Dermis blood vessel endothelial cell (primary cell): ENCODE measurements around the gene AEBP2. TPM values are rescaled to one million over a fixed set of nuclear protein-coding genes. Genes with fewer than 3 reads are reported as not detected.
"Not testable (repeated sequence)": the region's sequence is repeated elsewhere in the genome, so short reads cannot be mapped to it uniquely, and the experiment has no call there.

ENCODE experiments used
- DNase-seq: peaks from one replicate; pipeline ENCODE4 v3.0.0; 2010
- total RNA-seq: library from RNA; depleted of rRNA; stranded (reverse); fragments of >200 nt; gene quantifications from 2 replicates; pipeline ENCODE4 v1.2.3, GENCODE V29; 2014

Gene AEBP2
- total RNA-seq, 1 donor from 2014 or later: 38.5 TPM

- no peak for DNase-seq
These were observed 16.9 kb downstream of the AEBP2 start for GRCh38 chr12:19456176-19456575.

DNA sequence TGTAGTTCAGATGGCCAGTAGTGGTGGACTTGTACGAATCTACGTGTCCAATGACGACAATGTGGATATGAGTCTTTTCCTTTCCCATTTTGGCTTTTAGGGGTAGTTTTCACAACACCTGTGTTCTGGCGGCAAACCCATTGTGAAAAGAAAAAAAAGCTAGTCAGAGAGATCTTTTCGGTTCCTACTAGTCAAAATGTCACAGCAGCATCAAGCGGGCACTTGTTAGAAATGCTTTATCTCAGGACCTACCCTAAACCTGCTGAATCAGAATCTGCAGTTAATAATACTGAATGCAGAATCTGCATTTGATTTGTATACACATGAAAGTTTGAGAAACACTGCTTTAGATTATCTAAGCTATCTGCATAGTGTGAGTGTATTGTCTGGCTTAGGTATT is 18.3 kb downstream of the AEBP2 start:
- DNase-seq: no peak

DNA sequence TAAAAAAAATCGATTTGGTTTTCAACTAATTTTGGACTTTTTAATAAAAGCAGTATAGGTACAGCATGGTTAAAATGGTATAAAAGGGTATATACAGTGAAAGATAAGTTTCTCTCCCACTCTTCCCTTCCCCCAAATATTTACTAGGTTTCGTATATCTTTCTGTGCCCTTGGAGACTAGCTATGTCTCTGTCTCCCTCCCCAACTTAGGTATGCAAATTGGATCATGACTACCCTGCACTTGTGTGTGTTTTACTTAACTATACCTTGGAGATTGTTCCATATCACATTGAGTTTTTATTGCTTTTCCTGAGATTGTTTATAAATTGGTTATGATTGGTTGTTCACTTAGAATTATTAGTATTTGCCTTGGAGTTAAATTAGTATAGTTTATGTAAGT is 19.4 kb downstream of the AEBP2 start:
- DNase-seq: no peak

- DNase-seq: no peak
These were observed 22.7 kb downstream of the AEBP2 start for GRCh38 chr12:19461999-19462398.

- DNase-seq: peak; percentile 53
These were observed 23.1 kb downstream of the AEBP2 start for GRCh38 chr12:19462406-19462805.

DNA sequence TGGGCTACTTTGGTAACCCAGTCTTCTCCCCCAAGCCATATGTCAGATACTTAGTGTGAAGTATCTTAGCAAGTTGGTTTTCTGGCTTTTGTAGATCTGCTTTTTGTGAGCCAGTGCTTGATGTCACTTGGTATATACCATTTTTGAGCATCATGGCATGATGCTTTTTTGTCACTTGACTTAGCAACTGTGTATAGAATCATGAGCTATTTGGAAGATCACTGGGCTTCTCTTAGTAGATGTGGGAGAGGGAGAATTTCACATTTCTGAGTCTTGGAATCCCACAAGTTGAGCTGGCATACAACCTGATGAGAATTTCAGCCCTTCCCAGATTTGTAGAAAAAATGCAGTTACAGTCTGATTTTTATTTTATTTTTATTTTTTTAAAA is 24.9 kb downstream of the AEBP2 start:
- DNase-seq: no peak

GRCh38 chr12:19465711-19466110 is 26.4 kb downstream of the AEBP2 start:
- DNase-seq: no peak

DNA sequence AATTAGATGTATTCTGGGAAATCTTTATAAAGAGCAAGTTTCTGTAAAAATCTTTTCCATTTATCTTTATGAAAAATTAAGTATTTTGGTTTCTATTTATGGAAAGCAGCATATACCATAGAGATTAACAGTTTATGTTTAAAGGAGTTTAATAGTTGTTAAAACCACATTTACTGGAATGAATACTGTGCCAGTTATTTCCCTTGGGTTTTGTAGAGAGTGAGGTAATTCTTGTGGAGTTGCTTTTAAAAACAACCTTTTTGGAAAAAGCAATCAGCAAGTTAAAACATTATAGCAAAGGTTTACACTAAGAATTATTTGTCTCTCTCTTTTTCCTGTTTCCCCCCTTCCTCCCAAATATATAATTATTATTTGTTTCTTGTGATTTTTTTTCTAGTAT is 34.9 kb downstream of the AEBP2 start:
- no peak for DNase-seq

DNA sequence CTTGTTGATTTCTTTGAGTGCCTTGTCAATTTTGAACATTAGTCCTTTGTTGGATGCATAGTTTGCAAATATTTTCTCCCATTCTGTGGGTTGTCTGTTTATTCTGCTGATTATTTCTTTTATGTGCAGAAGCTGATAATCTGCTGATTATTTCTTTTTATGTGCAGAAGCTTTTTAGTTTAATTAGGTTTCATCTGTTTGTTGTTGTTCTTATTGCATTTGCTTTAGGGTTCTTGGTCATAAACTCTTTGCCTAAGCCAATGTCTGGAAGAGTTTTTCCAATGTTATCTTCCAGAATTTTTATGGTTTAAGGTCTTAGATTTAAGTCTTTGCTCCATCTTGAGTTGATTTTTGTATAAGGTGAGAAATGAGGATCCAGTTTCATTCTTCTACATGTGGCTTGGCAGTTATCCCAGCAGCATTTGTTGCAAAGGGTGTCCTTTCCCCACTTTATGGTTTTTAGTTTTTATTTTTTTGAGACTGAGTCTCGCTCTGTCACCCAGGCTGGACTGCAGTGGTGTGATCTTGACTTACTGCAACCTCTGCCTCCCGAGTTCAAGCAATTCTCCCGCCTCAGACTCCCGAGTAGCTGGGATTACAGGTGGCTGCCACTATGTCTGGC is 36.7 kb downstream of the AEBP2 start:
- DNase-seq: not testable (repeated sequence)

DNA sequence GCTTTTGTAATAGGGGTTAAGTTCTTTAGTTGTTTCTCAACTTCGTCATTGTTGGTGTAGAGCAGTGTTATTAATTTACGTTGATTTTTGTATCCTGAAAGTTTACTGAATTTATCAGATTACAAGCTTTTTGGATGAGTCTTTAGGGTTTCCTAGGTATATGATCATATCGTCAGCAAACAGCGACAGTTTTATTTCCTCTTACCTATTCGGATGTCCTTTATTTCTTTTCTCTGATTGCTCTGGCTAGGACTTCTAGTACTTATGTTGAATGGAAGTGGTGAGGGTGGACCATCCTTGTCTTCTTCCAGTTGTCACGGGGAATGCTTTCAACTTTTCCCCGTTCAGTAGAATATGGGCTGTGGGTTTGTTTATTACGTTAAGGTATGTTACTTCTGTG is 37.8 kb downstream of the AEBP2 start:
- DNase-seq: no peak

DNA sequence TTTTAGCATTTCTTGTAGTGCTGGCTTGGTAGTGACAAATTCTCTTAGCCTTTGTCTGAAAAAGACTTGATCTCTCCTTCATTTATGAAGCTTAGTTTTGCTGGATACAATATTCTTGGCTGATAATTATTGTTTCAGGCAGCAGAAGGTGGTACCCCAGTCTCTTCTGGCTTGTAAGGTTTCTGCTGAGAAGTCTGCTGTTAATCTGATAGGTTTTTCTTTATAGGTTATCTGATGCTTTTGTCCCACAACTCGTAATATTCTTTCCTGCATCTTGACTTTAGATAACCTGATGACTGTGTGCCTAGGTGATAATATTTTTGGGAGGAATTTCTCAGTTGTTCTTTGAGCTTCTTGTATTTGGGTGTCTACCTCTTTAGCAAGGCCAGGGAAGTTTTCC is 41.2 kb downstream of the AEBP2 start:
- DNase-seq: no peak

DNA sequence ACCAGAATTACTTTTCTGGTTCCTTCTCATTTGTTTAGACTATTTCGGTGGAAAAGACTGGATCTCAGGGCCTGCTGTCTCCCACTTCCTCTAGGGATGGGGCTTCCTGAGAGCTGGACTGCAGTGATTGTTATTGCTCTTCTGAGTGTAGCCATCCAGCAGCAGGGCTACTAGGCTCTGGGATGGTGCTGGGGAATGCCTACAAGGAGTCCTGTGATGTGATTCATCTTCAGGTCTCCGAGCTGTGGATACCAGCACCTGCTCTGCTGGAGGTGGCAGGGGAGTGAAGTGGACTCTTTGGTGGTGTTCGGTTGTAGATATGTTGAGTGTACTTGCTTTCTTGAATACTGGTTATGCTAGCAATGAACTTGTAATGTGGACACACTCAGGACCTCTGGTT is 42.7 kb downstream of the AEBP2 start:
- DNase-seq: peak; percentile 41

- no peak for DNase-seq
These were observed 43.3 kb downstream of the AEBP2 start for GRCh38 chr12:19482551-19483109.

DNA sequence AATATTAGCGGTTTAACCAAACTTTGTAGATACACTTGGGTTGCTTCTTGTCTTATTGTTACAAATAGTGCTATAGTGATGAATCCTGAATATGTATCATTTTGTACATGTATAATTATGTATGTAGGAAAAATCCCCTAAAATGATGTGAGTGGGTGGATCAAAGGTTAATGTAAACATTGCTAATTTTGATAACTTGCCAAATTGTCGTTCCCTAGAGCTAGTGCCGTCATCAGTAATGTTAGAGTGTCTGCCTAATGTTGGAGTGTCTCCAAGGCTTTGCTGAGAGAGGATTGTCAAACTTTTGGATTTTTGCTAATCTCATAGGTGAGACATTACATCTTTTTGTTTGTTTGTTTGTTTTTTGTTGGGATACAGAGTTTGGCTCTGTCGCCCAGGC is 44.4 kb downstream of the AEBP2 start:
- DNase-seq: peak; percentile 24

DNA sequence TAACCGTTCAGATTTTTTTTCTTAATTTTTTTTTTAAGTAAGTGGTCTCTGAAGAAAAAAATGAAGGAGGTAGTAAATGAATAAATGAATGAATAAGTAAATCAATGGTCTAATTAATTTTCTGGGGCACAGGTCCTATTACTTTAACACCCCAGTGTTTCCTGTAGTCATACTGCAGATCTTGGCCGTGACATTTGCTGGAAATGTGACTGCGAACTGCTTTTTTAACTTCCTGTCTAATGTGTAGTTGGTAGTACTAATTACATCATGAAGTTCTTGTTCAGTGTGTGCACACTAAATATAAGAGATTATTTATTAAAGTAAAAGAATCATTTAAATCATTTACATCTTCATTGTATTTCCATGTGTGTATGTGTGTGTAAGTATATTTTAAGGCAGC is 45.4 kb downstream of the AEBP2 start:
- peak; percentile 37 for DNase-seq

GRCh38 chr12:19485240-19485639 is 45.9 kb downstream of the AEBP2 start:
- DNase-seq: no peak

DNA sequence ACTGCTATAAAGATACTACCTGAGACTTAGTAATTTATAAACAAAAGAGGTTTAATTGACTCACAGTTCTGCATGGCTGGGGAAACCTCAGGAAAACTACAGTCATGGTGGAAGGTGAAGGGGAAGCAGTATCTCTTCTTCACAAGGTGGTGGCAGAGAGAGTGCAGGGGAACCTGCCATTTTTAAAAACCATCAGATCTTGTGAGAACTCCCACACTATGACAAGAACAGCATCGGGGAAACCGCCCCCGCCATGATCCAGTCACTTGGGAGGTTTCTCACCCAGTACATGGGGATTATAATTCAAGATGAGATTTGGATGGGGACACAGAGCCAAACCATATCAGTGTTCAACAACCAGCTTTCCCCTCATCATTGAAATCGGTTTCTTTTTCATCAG is 49.9 kb downstream of the AEBP2 start:
- DNase-seq: no peak

DNA sequence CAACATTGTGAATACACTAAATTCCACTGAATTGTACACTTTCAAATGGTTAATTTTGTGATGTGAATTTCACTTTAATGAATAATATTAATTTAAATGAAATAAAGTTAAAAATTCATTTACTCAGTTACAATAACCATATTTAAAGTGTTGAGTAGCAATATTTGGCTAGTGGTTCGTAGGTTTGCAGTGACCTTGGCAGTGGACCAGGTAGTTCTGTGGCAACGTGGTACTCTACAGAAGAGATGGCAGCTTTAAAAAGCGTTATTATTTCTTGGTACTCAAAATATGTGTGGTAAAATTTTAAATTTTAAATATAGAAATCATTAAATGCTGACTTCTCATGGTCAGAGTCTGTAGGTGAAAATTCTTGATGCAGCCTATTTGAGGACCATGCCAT is 51.6 kb downstream of the AEBP2 start:
- DNase-seq: no peak

- no peak for DNase-seq
These were observed 52.6 kb downstream of the AEBP2 start for GRCh38 chr12:19491863-19492262.

DNA sequence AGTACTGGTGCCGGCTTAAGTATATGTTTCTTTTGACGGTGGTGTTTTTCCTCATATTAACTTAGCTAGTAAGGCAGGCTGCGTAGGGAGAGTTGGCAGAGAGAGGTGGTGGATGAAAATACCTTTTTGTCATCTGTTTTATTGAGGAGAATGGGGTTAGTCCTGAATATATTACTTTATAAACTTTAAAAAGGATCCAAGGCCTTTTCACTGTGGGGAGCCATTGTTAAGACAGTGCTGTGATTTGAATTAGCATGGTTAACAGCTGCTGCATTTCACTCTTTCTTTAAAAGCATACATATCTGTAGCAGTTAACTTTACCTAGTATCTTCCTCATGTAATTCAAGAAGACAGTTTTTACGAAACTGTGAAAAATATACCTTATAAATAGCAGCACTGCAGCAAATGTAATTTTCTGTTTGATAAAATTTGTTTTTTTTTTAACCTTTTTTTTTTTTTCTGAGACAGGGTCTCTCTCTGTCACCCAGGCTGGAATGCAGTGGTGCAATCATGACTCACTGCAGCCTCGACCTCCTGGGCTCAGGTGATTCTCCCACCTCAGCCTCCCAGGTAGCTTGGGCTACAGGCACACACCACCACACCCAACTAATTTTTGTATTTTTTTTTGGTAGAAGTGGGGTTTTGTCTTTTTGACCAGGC is 57.1 kb downstream of the AEBP2 start:
- DNase-seq: no peak

DNA sequence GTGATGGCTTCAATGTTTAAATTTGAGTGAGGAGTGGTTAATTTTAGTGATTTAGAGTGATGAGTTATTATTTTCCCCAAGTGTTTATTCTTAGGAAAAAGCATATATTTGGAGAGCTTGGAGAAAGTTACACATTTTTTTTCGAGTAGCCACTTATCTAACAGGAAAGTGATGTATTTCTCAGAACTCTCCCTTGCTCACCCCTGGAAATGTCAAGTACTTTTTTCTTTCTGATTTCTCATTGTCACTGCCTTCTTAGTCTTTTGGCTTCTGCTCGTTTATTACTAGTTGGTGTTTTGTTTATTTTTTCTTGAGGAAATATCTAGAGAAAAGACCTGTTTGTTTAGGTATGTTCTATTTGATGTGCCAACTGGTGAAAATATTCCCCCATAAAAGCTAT is 58.8 kb downstream of the AEBP2 start:
- DNase-seq: no peak

- no peak for DNase-seq
These were observed 59.7 kb downstream of the AEBP2 start for GRCh38 chr12:19499030-19499429.

GRCh38 chr12:19506497-19506896 is 67.2 kb downstream of the AEBP2 start:
- DNase-seq: no peak

GRCh38 chr12:19507823-19508222 is 68.5 kb downstream of the AEBP2 start:
- peak; percentile 68 for DNase-seq

GRCh38 chr12:19510461-19510860 is 71.2 kb downstream of the AEBP2 start:
- no peak for DNase-seq
